ENCODE data around the gene MMAB. TPM values are rescaled to one million over a fixed set of nuclear protein-coding genes. Genes with fewer than 3 reads are reported as not detected.

The MMAB gene
- total RNA-seq, 1 experiment from 2014 or later, result 22.2 TPM

DNA sequence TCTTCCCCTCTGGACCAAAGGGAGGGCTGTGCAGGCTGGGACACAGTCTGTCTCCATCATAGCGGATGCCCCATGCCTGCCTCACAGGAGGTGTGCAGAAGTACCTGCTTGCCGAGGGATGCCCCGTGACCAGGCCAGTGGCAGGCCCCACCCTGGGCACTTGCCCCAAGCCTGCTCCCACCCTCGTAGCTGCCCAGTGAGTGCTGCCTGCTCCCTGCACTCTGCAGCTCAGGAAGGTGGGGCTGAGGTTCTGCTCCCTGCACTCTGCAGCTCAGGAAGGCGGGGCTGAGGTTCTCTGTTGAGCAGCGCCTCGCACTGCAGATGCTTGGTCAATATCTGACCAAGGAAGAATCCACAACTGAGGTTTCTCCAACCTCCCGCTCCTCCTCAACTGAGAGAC, 6.9 kb downstream of the MMAB start:
- Histone ChIP-seq H3K27me3 (no peaks in the 10 kb centered on the region), H3K4me3 (no peak overlapping the region), H3K27ac (no peak overlapping the region), H3K36me3 (no peaks in the 10 kb centered on the region; the same call in 1 of the 2 replicates), H3K4me1 (no peaks in the 10 kb centered on the region), H3K9me3 (replicated peaks) (no peaks in the 10 kb centered on the region)
- DNase-seq, result no peak

DNA sequence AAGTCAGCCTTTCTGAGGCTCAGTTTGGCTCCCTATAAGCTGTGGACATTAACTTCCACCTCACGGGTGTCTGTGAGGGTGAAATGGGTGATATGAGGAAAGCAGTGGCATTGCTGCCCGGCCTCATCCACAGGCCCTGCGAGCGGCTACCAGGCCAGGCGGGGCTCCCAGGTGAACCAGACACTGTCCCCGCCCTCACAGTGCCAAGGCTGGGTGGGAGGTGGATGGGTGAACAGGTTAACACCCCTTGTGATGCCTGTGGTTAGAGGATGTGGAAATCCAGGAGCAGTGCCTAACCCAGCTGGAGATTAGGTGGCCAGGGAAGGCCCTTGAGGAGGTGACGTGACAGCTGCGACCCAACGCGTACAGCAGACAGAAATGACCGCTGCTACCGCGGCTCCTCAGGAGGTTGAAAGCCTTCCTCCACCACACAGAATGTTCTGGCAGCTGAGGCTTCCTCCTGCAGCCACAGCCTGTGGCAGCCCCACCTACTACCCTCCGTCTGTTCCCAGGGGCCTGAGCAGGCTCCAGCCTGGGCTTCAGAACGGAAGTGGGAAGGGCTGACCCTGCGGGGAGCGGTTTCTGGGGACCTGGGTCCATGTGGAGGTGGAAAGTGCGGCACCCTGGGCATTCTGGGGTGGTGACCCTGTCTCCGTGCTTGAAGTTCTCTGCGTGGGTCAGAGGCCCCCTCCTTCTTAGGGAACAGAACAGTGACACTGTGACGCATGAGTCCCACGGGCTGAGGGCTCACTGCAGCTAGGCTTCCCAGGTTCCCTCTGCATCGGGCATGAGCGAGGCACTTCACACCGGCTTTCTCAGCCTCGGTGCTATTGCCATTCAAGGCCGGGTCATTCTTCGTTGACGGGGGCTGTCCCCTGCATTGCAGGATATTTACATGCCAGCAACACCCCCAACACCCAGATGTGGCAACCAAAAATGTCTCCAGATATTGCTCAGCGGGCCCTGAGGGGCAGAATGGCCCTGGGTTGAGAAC, 9.7 kb downstream of the MMAB start:
- Histone ChIP-seq H3K4me3 (no peak overlapping the region), H3K9me3 (replicated peaks) (no peaks in the 10 kb centered on the region), H3K27me3 (no peaks in the 10 kb centered on the region), H3K27ac (no peak overlapping the region), H3K4me1 (no peaks in the 10 kb centered on the region), H3K36me3 (no peaks in the 10 kb centered on the region; the same call in 1 of the 2 replicates)
- DNase-seq, result peak; percentile 11 to 23

DNA sequence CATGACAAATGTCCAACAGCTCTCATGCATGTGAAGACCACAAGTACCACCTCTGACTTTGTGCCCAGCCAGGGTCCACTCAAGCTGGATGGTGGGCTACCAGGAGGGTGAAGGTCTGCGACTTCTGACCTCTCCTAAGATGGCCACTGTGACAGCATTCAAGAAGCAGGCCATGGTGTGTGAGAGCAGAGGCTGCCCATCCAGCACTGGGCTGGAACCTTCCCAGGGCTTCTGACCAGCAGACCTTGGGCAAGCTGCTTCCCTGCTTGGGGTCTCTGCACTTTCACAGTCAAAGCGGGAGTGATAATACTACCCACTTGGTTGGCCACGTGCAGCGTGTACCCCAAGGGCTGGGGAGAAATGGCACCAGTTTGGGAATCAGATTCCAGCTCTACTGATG, 10.4 kb downstream of the MMAB start:
- Histone ChIP-seq H3K9me3 (replicated peaks) (no peaks in the 10 kb centered on the region), H3K27me3 (no peaks in the 10 kb centered on the region), H3K4me3 (no peak overlapping the region), H3K36me3 (no peaks in the 10 kb centered on the region; the same call in 1 of the 2 replicates), H3K4me1 (no peaks in the 10 kb centered on the region), H3K27ac (no peak overlapping the region)
- no peak for DNase-seq

DNA sequence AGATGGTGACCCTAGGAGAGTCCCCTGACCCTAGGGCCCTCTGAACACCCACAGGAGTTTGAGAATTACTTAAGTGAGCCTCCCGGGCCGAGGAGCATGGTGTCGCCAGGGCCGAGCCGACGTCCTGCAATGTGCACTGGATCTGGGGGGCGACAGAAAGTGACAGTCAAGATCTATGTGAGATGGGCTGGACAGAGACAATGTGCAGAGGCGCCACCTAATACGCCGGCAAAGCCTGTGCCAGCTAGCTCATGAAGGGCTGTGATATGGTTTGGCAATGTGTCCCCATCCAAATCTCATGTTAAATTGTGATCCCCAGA, 11.6 kb downstream of the MMAB start:
- no peak for DNase-seq
- H3K9me3 ChIP-seq (replicated peaks), result no peaks in the 10 kb centered on the region
- H3K27ac ChIP-seq, result no peak overlapping the region
- H3K4me3 ChIP-seq, result no peak overlapping the region
- H3K36me3 ChIP-seq, result no peaks in the 10 kb centered on the region; the same call in 1 of the 2 replicates
- no peaks in the 10 kb centered on the region for H3K27me3 ChIP-seq
- no peaks in the 10 kb centered on the region for H3K4me1 ChIP-seq

DNA sequence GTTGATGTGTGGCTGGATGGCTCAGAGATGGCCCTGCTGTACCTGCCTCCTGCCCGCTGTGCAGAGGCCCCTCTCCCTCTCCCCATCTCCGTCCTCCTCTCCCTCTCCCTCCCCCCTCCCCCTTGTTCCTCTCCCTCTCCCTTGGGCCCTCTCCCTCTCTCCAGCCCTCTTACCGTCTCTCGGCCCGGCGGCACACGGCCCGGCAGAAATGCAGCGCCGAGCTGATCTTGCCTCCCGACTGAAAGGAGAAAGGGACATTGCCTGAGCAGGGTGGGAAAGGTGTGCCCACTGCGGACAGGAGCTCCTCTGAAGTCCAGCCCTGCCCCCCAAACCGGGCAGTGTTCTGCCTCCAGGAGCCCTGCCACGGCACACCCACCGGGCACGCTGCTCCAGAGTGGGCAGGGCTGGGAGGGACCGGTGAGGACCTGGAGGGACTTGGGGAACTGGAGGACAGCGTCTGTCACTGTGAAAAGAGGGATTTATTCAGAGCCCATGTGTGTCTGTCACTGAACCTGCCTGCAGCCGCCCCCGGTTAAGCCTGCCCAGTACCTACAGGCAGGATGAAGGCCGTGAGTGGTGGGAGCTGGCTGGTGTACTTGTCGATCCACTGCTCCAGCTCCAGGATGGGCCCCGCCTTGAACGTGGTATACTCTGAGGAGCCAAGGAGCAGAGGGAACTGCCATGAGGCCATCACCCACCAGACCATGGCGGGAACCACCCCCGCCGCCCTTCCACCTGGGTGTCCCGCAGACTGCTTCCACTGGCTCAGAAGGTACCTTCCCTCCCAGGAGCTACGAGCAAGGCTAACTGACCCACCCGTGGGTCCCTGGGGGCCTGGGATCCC, 12.2 kb downstream of the MMAB start:
- H3K27me3 ChIP-seq, result no peaks in the 10 kb centered on the region
- no peaks in the 10 kb centered on the region for H3K4me1 ChIP-seq
- no peak overlapping the region for H3K4me3 ChIP-seq
- no peaks in the 10 kb centered on the region; the same call in 1 of the 2 replicates for H3K36me3 ChIP-seq
- H3K9me3 ChIP-seq (replicated peaks), result no peaks in the 10 kb centered on the region
- DNase-seq, result no peak
- no peak overlapping the region for H3K27ac ChIP-seq

DNA sequence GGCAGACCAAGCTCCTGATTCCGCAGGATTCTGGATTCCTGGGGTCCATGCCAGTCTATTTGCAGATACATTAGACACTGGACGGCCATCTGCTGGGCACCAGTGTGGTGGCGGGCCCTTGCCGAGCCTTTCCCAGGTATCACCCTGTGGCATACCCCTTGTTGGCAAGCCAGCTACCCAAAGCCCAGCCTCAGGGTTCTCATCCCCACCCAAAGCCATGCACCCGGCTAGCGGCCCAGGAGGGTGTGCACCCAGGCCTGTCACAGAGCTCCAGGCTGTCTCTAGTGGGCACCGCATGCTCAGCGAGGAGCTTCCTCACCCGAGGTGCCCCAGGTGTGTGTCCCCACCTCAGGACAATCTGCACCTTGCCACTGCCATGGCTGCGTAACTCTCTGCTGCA, 13.7 kb downstream of the MMAB start:
- Histone ChIP-seq H3K4me1 (no peaks in the 10 kb centered on the region), H3K27ac (no peak overlapping the region), H3K36me3 (no peaks in the 10 kb centered on the region; the same call in 1 of the 2 replicates), H3K9me3 (replicated peaks) (no peaks in the 10 kb centered on the region), H3K27me3 (no peaks in the 10 kb centered on the region), H3K4me3 (no peak overlapping the region)
- no peak for DNase-seq

DNA sequence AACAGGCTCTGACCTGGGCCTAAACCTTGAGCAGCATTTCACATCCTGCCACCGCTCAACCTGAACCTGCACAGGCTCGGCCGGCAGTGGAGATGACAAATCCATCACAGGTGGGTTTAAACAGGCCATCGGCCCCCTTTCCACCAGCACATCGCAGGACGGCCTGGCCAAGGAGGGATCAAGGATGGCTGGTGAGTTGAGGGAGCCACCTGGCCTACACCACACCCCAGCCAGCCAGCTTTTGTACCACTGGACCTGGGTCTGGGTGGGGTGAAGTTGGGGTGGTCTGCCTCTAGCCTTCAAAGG, 14.2 kb downstream of the MMAB start:
- H3K36me3 ChIP-seq, result no peaks in the 10 kb centered on the region; the same call in 1 of the 2 replicates
- H3K4me1 ChIP-seq, result no peaks in the 10 kb centered on the region
- H3K9me3 ChIP-seq (replicated peaks), result no peaks in the 10 kb centered on the region
- DNase-seq, result no peak
- H3K27ac ChIP-seq, result no peak overlapping the region
- H3K27me3 ChIP-seq, result no peaks in the 10 kb centered on the region
- H3K4me3 ChIP-seq, result no peak overlapping the region

DNA sequence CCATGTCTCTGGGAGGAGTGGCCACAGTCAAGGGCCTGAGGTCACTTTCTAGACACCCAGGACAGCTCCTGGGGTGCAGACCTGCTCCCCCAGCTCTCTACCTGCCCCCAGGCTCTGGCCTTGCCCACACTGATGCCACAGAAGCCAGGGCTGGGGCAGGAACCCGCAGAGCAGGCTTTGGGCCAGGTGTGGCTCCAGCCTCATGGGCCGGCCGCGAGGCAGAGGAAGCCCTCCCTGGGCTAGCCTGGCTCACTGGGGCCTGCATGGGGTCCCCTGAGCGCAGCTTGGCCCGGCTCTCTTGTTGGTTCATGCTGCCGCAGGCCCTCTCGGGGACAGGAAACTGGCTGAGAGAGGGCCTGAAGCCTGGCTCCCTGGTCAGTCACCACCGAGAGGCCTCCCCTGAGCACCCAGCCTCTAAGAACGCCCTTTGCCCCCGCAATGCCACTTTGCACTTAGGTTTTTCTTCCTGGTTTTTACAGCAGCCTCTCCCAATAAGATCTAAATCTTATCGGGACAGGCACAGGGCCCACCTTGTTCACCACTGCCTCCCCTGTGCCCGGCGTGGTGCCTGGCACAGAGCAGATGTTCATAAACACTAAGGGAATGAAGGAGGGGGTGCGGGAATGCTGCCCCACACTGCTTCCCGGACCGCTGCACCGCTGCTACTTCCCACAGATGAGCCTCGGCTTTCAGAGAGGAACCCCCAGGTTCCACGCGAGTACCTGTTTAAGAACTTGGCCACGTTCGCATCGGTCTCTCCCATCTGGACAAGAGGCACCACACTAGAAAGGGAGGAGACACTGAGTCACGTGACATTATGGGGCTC, 14.7 kb downstream of the MMAB start:
- H3K27ac ChIP-seq, result no peak overlapping the region
- no peak overlapping the region for H3K4me3 ChIP-seq
- no peaks in the 10 kb centered on the region for H3K4me1 ChIP-seq
- H3K9me3 ChIP-seq (replicated peaks), result no peaks in the 10 kb centered on the region
- H3K27me3 ChIP-seq, result no peaks in the 10 kb centered on the region
- no peaks in the 10 kb centered on the region; the same call in 1 of the 2 replicates for H3K36me3 ChIP-seq
- DNase-seq, result no peak

DNA sequence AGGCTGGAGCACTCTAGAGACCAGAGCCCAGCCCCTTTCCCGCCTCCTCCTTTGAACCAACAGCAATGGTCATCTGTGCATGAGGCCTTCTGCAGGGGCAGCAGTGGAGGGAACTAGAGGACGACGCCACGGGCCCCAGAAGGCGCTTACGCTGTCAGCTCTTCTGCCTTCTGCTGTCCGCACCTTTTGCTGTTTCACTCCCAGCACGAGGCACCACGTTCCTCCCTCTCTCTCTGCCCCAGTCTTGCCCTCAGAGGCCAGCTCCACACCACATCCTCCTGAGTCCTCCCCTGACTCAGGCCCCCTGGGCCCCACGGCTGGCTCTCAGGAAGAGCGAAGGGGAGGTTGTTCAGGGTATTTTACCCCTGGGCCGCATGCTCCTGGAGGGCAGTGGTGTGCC, 15.5 kb downstream of the MMAB start:
- no peaks in the 10 kb centered on the region for H3K4me1 ChIP-seq
- H3K36me3 ChIP-seq, result no peaks in the 10 kb centered on the region
- no peak for DNase-seq
- H3K27me3 ChIP-seq, result no peaks in the 10 kb centered on the region
- H3K4me3 ChIP-seq, result no peak overlapping the region
- H3K9me3 ChIP-seq (replicated peaks), result no peaks in the 10 kb centered on the region
- H3K27ac ChIP-seq, result no peak overlapping the region

DNA sequence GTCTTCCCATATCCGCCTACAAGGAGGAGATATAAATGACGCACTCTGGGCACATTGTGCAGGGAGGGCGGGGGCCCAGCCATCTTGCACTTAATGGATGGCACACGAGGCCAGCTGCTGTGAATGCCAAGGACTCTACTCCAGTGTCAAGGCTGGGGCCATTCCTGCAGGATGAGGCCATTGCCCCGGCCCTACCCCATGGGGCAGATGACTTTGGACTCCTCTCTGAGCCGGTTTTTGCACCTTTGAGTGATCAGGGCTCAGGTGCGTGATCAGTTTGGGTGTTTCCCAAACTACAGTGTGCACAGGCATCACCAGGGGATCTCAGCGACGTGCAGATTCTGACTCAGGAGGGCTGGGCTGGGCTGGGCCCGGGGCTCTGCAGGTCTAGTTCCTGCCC, 16.1 kb downstream of the MMAB start:
- Histone ChIP-seq H3K36me3 (no peaks in the 10 kb centered on the region), H3K4me3 (no peak overlapping the region), H3K27me3 (no peaks in the 10 kb centered on the region), H3K27ac (no peak overlapping the region), H3K9me3 (replicated peaks) (no peaks in the 10 kb centered on the region), H3K4me1 (no peaks in the 10 kb centered on the region)
- no peak for DNase-seq

DNA sequence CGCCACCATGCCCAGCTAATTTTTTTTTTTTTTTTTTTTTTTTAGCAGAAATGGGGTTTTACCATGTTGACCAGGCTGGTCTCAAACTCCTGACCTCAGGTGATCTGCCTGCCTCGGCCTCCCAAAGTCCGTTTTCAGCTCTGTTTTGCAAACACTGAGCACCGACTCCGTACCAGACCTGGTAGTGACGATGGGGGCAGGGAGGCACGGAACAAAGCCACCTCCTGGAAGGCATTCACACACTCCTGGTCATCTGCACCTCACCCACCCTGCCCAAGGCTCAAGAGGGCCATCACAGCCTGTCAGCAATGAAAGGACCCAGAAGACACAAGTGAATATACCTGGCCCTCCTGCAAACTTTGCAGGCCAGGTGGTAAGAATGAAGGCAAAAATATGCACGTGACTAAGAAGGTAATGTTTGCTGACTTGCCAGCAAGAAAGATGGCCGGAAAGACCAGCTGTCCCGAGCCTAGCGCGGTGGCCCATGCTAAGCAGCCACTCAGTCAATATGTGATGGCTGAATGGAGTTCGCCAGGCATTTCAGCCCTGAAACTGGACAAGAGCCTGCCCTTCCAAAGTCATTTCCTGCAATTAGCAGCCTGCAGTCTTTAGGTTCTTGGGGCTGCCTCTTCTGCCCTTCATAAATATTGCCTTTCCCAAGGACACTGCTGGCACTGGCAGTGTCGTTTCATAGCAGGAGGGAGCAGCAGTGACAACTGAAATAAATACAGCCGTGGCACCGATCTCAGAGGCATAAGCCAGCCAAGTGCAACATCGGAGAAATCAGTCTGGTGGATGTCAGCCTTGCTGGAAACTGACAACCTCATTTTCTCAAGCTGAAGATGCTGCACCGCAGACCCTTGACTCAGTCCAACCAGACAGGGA, 17.6 kb downstream of the MMAB start:
- H3K4me3 ChIP-seq, result no peak overlapping the region
- H3K27me3 ChIP-seq, result no peaks in the 10 kb centered on the region
- H3K27ac ChIP-seq, result no peak overlapping the region
- no peaks in the 10 kb centered on the region for H3K4me1 ChIP-seq
- no peaks in the 10 kb centered on the region for H3K36me3 ChIP-seq
- H3K9me3 ChIP-seq (replicated peaks), result no peaks in the 10 kb centered on the region
- DNase-seq, result no peak

DNA sequence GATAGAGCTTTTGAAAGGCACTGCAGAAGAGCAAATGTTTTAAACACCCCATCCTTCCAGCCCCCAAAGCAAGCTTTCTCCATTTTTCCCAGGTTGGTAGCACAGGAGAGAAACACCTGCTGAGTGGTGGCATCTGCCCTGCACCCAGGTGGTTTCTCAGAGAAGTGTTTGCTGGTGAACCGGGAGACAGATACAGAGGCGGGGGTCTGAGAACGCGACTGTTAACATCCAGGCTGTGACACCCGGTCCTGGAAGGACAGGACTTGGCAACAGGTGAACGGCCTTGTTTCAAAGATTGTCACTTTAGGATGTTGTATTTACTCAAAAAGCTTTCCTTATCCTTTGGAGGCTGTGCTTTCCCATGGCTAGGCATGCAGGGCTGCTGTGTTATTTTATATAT, 18.5 kb downstream of the MMAB start:
- Histone ChIP-seq H3K4me1 (no peaks in the 10 kb centered on the region), H3K9me3 (replicated peaks) (no peaks in the 10 kb centered on the region), H3K27me3 (no peaks in the 10 kb centered on the region), H3K27ac (no peak overlapping the region), H3K4me3 (no peak overlapping the region), H3K36me3 (no peaks in the 10 kb centered on the region)
- DNase-seq, result no peak

DNA sequence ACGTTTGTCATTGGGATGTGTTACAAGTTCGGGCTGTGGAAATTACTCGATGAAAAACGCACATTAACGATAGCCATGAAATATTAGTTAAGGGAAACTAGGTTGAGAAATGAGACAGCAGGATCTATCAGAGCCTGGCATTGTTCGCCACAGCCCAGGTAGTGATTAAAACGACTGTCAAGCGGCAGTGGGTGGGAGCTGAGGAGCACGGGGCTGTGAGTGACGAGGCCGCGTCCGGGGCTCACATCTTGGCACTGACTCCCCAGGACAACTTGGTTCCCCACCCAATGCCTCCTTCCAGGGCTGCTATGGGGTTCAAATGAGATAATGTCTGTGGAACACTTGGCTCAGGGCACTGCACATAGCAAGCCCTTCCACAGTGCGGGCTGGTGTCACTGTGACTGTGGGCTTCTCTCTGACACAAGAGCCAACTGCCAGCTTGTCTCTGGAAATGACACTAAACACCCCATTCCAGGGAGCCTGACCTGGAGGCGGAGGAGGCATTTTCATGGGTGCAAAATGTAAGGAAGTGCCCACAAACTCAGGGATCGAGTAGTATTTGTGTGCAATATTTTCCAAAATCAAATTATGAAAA, 19.3 kb downstream of the MMAB start:
- no peaks in the 10 kb centered on the region for H3K36me3 ChIP-seq
- no peaks in the 10 kb centered on the region for H3K4me1 ChIP-seq
- no peaks in the 10 kb centered on the region for H3K9me3 ChIP-seq (replicated peaks)
- H3K4me3 ChIP-seq, result no peak overlapping the region
- H3K27me3 ChIP-seq, result no peaks in the 10 kb centered on the region
- H3K27ac ChIP-seq, result no peak overlapping the region
- DNase-seq, result no peak

DNA sequence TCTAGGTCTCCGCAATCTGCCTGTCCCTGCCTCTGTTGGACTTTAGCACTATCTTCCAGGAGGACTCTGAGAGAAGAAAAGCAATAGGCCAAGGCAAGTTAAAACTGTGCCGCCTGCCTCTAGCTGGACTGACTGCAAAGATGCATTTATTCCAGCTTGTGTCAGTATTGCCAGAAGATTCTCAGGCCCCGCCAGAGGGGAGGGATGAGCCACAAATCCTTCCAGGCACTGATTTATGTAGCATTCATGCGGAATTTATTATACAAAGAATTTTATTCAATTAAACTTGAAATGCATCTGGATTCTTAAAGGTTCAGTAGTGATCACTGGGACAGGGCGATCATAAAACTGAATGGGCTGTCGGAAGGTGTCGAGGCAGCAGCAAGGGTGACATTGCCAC, 19.8 kb downstream of the MMAB start:
- no peaks in the 10 kb centered on the region for H3K4me1 ChIP-seq
- H3K4me3 ChIP-seq, result no peak overlapping the region
- no peak overlapping the region for H3K27ac ChIP-seq
- no peaks in the 10 kb centered on the region for H3K9me3 ChIP-seq (replicated peaks)
- no peaks in the 10 kb centered on the region for H3K36me3 ChIP-seq
- no peak for DNase-seq
- H3K27me3 ChIP-seq, result no peaks in the 10 kb centered on the region

Measured in SJCRH30 (cell line).